ENCODE results near the gene CLPTM1L.
"Not testable (repeated sequence)": the region's sequence is repeated elsewhere in the genome, so short reads cannot be mapped to it uniquely, and the experiment has no call there.

The CLPTM1L gene

DNA sequence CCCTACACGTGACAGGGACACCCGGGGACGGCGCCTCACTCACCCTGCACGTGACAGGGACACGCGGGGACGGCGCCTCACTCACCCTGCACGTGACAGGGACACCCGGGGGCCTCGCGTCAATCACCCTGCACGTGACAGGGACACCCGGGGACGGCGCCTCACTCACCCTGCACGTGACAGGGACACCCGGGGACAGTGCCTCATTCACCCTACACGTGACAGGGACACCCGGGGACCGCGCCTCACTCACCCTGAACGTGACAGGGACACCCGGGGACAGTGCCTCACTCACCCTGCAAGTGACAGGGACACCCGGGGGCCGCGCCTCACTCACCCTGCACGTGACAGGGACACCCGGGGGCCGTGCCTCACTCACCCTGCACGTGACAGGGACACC is 55.3 kb downstream of the CLPTM1L start:
- not testable (repeated sequence) for DNase-seq (ENCODE audit: low spot score)

DNA sequence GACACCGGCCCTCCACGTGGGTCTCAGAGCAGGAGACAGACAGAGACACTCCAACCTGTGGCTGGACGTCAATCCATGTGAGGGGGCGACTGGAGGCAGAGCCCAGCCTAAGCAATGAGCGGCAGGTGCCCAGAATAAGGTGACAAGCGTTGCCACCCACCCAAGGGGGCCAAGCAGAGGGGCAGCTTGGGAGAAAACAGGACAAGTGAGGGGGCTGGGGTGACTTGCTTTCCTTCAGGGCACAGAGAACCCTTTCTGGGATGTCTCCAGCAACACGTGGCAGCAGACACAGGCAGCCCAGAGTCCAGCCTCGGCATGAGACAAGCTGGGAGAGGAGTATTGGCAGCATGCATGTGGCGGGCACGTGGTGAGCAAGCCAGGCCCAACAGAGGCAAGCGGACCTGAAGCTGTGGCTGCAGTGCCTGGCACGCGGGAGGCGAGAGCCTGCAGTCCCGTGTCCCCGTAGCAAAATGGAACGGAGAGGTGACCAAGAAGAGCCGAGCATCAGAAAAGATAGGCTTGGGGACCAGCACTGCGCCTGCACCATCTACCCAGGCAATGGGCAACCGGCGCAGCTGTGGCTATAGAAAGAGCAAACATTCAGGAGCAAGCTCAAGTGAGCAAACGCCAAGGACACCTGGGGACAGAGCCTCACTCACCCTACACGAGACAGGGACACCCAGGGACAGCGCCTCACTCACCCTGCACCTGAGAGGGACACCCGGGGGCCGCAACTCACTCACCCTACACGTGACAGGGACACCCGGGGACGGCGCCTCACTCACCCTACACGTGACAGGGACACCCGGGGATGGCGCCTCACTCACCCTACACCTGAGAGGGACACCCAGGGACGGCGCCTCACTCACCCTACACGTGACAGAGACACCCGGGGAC is 56.2 kb downstream of the CLPTM1L start:
- no peak for DNase-seq (ENCODE audit: low spot score)

GRCh38 chr5:1285883-1286291 is 59.0 kb downstream of the CLPTM1L start:
- DNase-seq (ENCODE audit: low spot score): no peak

GRCh38 chr5:1285141-1285540 is 59.8 kb downstream of the CLPTM1L start:
- DNase-seq (ENCODE audit: low spot score): no peak

DNA sequence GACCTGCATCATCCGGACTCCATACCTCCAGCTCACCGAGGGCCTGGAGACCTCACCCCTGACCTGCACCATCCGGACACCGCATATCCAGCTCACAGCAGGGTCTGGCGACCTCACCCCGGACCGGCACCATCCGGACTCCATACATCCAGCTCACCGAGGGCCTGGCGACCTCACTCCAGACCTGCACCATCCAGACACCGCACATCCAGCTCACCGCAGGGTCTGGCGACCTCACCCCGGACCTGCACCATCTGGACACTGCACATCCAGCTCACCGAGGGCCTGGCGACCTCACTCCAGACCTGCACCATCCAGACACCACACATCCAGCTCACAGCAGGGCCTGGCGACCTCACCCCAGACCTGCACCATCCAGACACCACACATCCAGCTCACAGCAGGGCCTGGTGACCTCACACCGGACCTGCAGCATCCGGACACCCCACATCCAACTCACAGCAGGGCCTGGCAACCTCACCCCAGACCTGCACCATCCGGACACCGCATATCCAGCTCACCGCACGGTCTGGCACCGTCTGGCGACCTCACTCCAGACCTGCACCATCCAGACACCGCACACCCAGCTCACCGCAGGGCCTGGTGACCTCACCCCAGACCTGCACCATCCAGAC is 60.4 kb downstream of the CLPTM1L start:
- DNase-seq (ENCODE audit: low spot score): not testable (repeated sequence)

DNA sequence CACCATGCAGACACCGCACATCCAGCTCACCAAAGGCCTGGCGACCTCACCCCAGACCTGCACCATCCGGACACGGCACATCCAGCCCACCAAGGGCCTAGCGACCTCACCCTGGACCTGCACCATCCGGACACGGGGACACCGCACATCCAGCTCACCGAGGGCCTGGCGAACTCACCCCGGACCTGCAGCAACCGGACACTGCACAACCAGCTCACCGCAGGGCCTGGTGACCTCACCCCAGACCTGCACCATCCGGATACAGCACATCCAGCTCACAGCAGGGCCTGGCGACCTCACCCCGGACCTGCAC is 61.2 kb downstream of the CLPTM1L start:
- DNase-seq (ENCODE audit: low spot score): not testable (repeated sequence)

GRCh38 chr5:1282993-1283728 is 61.7 kb downstream of the CLPTM1L start:
- DNase-seq (ENCODE audit: low spot score): not testable (repeated sequence)

- no peak for DNase-seq (ENCODE audit: low spot score)
Observed at GRCh38 chr5:1282131-1282992, 62.5 kb downstream of the CLPTM1L start.

GRCh38 chr5:1281038-1281882 is 63.6 kb downstream of the CLPTM1L start:
- DNase-seq (ENCODE audit: low spot score): no peak

DNA sequence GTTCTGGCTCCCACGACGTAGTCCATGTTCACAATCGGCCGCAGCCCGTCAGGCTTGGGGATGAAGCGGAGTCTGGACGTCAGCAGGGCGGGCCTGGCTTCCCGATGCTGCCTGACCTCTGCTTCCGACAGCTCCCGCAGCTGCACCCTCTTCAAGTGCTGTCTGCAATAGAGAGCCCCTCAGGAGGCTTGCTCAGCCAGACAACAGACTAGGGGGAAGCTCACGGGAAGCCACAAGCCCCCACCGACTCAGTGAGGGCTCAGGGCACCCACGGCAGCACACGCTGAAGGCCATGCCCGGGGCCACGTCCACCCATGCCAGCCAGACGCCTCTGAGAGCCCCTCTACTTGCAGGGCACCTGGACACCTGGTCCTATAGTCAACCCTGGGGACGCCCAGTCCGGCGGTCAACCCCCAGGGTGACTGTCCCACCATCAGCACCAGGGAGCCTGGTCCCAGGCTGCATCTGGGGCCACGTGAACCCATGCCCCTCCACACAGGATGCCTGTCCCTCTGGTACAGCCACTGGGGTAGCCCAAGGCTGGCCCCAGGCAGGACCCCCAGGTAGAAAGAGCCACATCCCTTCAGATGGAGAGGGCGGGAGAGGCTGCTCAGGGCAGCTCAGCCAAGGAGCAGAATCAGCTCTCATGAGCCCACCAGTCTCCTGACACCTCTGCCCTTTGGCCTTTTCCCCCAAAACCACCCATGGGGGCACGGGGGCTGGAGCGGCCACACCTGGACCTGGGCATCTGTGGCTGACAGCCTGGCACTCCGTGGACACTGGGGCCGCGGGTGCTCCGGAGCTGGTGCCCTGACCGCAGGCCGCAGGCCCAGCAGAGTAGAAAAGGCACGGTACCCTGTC is 64.5 kb downstream of the CLPTM1L start:
- no peak for DNase-seq (ENCODE audit: low spot score)

GRCh38 chr5:1279443-1280151 is 65.3 kb downstream of the CLPTM1L start:
- DNase-seq (ENCODE audit: low spot score): no peak

GRCh38 chr5:1278656-1279442 is 66.0 kb downstream of the CLPTM1L start:
- DNase-seq (ENCODE audit: low spot score): no peak

GRCh38 chr5:1278216-1278615 is 66.7 kb downstream of the CLPTM1L start:
- DNase-seq (ENCODE audit: low spot score): no peak

- DNase-seq (ENCODE audit: low spot score): no peak
Observed at GRCh38 chr5:1277781-1278180, 67.1 kb downstream of the CLPTM1L start.

- no peak for DNase-seq (ENCODE audit: low spot score)
Observed at GRCh38 chr5:1277331-1277730, 67.6 kb downstream of the CLPTM1L start.

GRCh38 chr5:1276930-1277329 is 68.0 kb downstream of the CLPTM1L start:
- DNase-seq (ENCODE audit: low spot score): no peak

DNA sequence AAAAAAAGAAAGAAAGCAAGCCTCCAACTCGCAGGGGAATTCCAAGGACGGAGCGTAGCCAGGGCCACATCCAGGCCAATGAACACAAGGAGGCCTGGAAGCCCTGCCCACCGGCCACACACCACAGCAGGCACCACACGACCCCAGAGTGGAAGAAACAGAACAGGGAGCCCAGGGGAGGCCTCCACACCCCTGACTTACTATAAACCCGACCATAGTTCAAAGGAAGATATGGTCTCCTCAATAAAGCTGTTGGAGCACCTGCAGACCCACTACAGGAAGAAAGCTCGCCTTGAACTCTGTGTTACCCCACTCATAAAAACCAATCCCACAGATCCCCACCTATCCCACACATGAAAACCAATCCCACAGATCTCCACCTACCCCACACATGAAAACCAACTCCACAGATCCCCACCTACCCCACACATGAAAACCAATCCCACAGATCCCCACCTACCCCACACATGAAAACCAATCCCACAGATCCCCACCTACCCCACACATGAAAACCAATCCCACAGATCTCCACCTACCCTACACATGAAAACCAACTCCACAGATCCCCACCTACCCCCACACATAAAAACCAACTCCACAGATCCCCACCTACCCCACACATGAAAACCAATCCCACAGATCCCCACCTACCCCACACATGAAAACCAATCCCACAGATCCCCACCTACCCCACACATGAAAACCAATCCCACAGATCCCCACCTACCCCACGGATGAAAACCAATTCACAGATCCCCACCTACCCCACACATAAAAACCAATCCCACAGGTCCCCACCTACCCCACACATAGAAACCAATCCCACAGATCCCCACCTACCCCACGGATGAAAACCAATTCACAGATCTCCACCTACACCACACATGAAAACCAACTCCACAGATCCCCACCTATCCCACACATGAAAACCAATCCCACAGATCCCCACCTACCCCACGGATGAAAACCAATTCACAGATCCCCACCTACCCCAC is 69.2 kb downstream of the CLPTM1L start:
- not testable (repeated sequence) for DNase-seq (ENCODE audit: low spot score)
